Measurements from ENCODE around the gene IL2RA. TPM values are rescaled to one million over a fixed set of nuclear protein-coding genes. Genes with fewer than 3 reads are reported as not detected.

IL2RA gene
- total and polyA plus RNA-seq, 2 donors (not counting 3 experiments of a cell fraction or from before 2014, with no cell fraction given) = not detected

- intact Hi-C loops (cut with micrococcal nuclease) = no loop called here
- no peak for TF ChIP-seq FOS (IDR thresholded peaks at IDR 0.05; ENCODE audit: borderline replicate concordance, insufficient read depth, low read length)
- TF ChIP-seq JUN (IDR thresholded peaks at IDR 0.05; ENCODE audit: borderline replicate concordance, insufficient read depth, insufficient read length, low read depth) = no peak
- no peak for TF ChIP-seq GATA2 (IDR thresholded peaks at IDR 0.05; ENCODE audit: insufficient read depth, insufficient read length, low read depth, low read length)
- TF ChIP-seq CTCF (IDR thresholded peaks at IDR 0.05; ENCODE audit: extremely low read depth in 1 of 2, insufficient read depth in 1 of 2, low read depth in 1 of 2, low read length in 2 of 2) = no peak
- no peak for TF ChIP-seq POLR2A (IDR thresholded peaks at IDR 0.05; ENCODE audit: low read depth, low read length)
- TF ChIP-seq EZH2 (IDR thresholded peaks at IDR 0.05; ENCODE audit: borderline replicate concordance, low read depth, low read length, severe bottlenecking) = no peak
- TF ChIP-seq POLR2AphosphoS5 (IDR thresholded peaks at IDR 0.05; ENCODE audit: insufficient read depth, low read depth, low read length) = no peak
- no peak for TF ChIP-seq MAX (IDR thresholded peaks at IDR 0.05; ENCODE audit: insufficient read depth, insufficient read length)
- no peak for TF ChIP-seq MYC (IDR thresholded peaks at IDR 0.05; ENCODE audit: low read depth, low read length)
These were observed 53.0 kb downstream of the IL2RA start for GRCh38 chr10:6009150-6009549.

More at GRCh38 chr10:6009150-6009549, 53.0 kb downstream of the IL2RA start:
- Histone ChIP-seq H3K9me3 (replicated peaks; ENCODE audit: control insufficient read depth, insufficient read depth, low read length) (no peaks in the 10 kb centered on the region), H3K79me2 (ENCODE audit: control insufficient read depth, insufficient read depth, low read length) (no peaks in the 10 kb centered on the region), H3K9me1 (replicated peaks; ENCODE audit: control insufficient read depth, extremely low read depth, insufficient read depth, low read length) (no peaks in the 10 kb centered on the region), H3K9ac (replicated peaks; ENCODE audit: extremely low read depth, insufficient read depth, low read length) (no peak overlapping the region), H3K4me3 (replicated peaks in 1 of 3; ENCODE audit: insufficient read depth in 1 of 3, low read depth in 1 of 3, low read length in 3 of 3) (no peak overlapping the region), H3K27ac (ENCODE audit: insufficient read depth, low read depth, low read length) (no peak overlapping the region), H4K20me1 (replicated peaks; ENCODE audit: control insufficient read depth, extremely low read depth, insufficient read depth, low read length) (no peaks in the 10 kb centered on the region), H3K4me2 (ENCODE audit: insufficient read depth, low read length) (no peak overlapping the region), H3K36me3 (ENCODE audit: control insufficient read depth in 2 of 2, extremely low read depth in 1 of 2, insufficient read depth in 2 of 2, low read length in 2 of 2) (no peaks in the 10 kb centered on the region), H3K27me3 (ENCODE audit: control insufficient read depth in 2 of 2, insufficient read depth in 2 of 2, low read length in 2 of 2) (peaks cover 2 to 5% of the 10 kb centered on the region in 2 experiments), H2AFZ (ENCODE audit: low read depth, low read length) (no peak overlapping the region), H3K4me1 (ENCODE audit: control insufficient read depth, extremely low read depth, insufficient read depth, low read length) (no peaks in the 10 kb centered on the region)
- dilution Hi-C loops (cut with MboI; ENCODE audit: extremely low pct_ligation_motif_present, low sequenced_read_pairs) = no loop called here
- no TSS peak for BruUV-seq (replicated peaks)
- ChIA-PET POLR2A (no interaction called here), CTCF (no interaction called here)
- no peak for DNase-seq (ENCODE audit: low read depth, low spot score)
- FAIRE-seq = no peak

All from endothelial cell of umbilical vein (primary cell).